Stimulated activated CD4-positive, alpha-beta T cell treated with anti-CD3 and anti-CD28 coated beads, Interleukin-12 subunit alpha, Interleukin-12 subunit beta, amount 100 ng/mL, for 48 hours (primary cell): ENCODE measurements around the gene PPIH.
A peak's percentile ranks its signal among the peaks of the same experiment; 100 is the strongest.
"Not testable (repeated sequence)": the region's sequence is repeated elsewhere in the genome, so short reads cannot be mapped to it uniquely, and the experiment has no call there.

Source experiments
- DNase-seq, 3 donors: peaks; one replicate each; pipeline ENCODE4 v3.0.0-alpha.2; 2020; ENCODE audit warnings: low read depth in 2 of 3, low spot score in 1 of 3

PPIH gene

GRCh38 chr1:42657981-42658876, at the start of gene PPIH:
Gene PPIH (plus strand): TSS chr1:42658423. CDS start chr1:42658447, 24 bp downstream.
- DNase-seq, result peak; percentile 90 to 95 (median 92)

GRCh38 chr1:42613803-42614131, 44.5 kb upstream of the PPIH start:
- DNase-seq, result no peak

GRCh38 chr1:42618866-42619265, 39.4 kb upstream of the PPIH start:
- DNase-seq, result no peak

GRCh38 chr1:42620307-42620706, 37.9 kb upstream of the PPIH start:
- no peak for DNase-seq

GRCh38 chr1:42621180-42621579, 37.0 kb upstream of the PPIH start:
- DNase-seq, result not testable (repeated sequence)

GRCh38 chr1:42627205-42627604, 31.0 kb upstream of the PPIH start:
- not testable (repeated sequence) for DNase-seq

- DNase-seq, result no peak
Measured at GRCh38 chr1:42639116-42639515, 19.1 kb upstream of the PPIH start.

- DNase-seq, result no peak
Measured at GRCh38 chr1:42646056-42646455, 12.2 kb upstream of the PPIH start.

- no peak for DNase-seq
Measured at GRCh38 chr1:42657201-42657600, 1.0 kb upstream of the PPIH start.

GRCh38 chr1:42658877-42659337, 684 bp downstream of the PPIH start:
- no peak for DNase-seq

GRCh38 chr1:42660907-42661500, 2.8 kb downstream of the PPIH start:
- no peak for DNase-seq

- DNase-seq, result no peak
Measured at GRCh38 chr1:42669936-42670335, 11.7 kb downstream of the PPIH start.

- no peak for DNase-seq
Measured at GRCh38 chr1:42670425-42670824, 12.2 kb downstream of the PPIH start.

- DNase-seq, result no peak
Measured at GRCh38 chr1:42674214-42674613, 16.0 kb downstream of the PPIH start.

- no peak for DNase-seq
Measured at GRCh38 chr1:42674682-42675081, 16.5 kb downstream of the PPIH start.

- no peak for DNase-seq
Measured at GRCh38 chr1:42675467-42675866, 17.2 kb downstream of the PPIH start.

- DNase-seq, result no peak
Measured at GRCh38 chr1:42676534-42677087, 18.4 kb downstream of the PPIH start.

GRCh38 chr1:42679364-42679983, 21.3 kb downstream of the PPIH start:
- DNase-seq, result no peak

GRCh38 chr1:42680055-42680454, 21.8 kb downstream of the PPIH start:
- no peak for DNase-seq

GRCh38 chr1:42680921-42681683, 22.9 kb downstream of the PPIH start:
- DNase-seq, result no peak
